HCT116 (cell line): ENCODE data around the gene DNAJC18. TPM values are rescaled to one million over a fixed set of nuclear protein-coding genes. Genes with fewer than 3 reads are reported as not detected.

Source experiments
- ATAC-seq: fragments of 200-7000 bp; cut with Tn5 transposase; 2 replicates; pipeline ENCODE4 v1.9.1; 2020; ENCODE audit warnings: mild to moderate bottlenecking, moderate library complexity
- BruUV-seq: library from RNA; stranded (reverse); fragments of 400-500 nt; replicated peaks from 2 replicates; lab custom pipeline; 2021; lab: Mats Ljungman, UMichigan
- CTCF ChIA-PET: fragments of 300-600 bp; sonication (Branson Sonifier 250); formaldehyde crosslinking; loops from one replicate; lab custom pipeline; 2021; ENCODE audit warnings: antibody characterized with exemption; lab: Charles Lee
- POLR2A ChIA-PET: fragments of 300-600, 350-600 bp; sonication (Branson Sonifier 250); formaldehyde crosslinking; loops from one replicate; lab custom pipeline; 2021; ENCODE audit warnings: antibody characterized with exemption; lab: Charles Lee
- RAD21 ChIA-PET, 2 experiments: fragments of 300-600 bp; sonication (Branson Sonifier 250); formaldehyde crosslinking; loops; one replicate each; lab custom pipeline; 2023; ENCODE audit warnings: low total read pairs in 2 of 2; ENCODE audit not compliant: uncharacterized antibody in 2 of 2, unreplicated experiment in 2 of 2, low non-redundant PET in 1 of 2; lab: Charles Lee
- DNase-seq: peaks from one replicate; pipeline ENCODE4 v3.0.0-alpha.2; 2010; ENCODE audit warnings: low read depth, low spot score
- H2AFZ ChIP-seq: fragments of 200-600 bp; shearing (Covaris generic), sonication (generic); 2 replicates; pipeline ENCODE4 v1.6.1; 2017; ENCODE audit warnings: low read depth, mixed run types, mixed read lengths, antibody characterized with exemption, low read length; ENCODE audit not compliant: poor library complexity, severe bottlenecking
- H3K27ac ChIP-seq: 2 replicates; pipeline ENCODE4 v1.5.1; 2012; ENCODE audit warnings: low read depth, low read length
- H3K27me3 ChIP-seq: fragments of 200-600 bp; sonication (generic); 2 replicates; pipeline ENCODE4 v1.6.1; 2016; ENCODE audit warnings: mixed run types, low read length, mixed read lengths; ENCODE audit not compliant: insufficient read depth
- H3K36me3 ChIP-seq, 2 experiments: fragments of 200-500 bp in 1 of 2; fragments of 200-600 bp in 1 of 2; sonication (Bioruptor generic) in 1 of 2; sonication (generic) in 1 of 2; 2 replicates each; pipeline versions ENCODE4 v1.5.1 to v1.6.1; 2014 to 2016; ENCODE audit warnings: low read length in 2 of 2, inconsistent platforms in 1 of 2, mixed read lengths in 1 of 2, mixed run types in 1 of 2; ENCODE audit not compliant: insufficient read depth in 2 of 2, control insufficient read depth in 1 of 2
- H3K4me1 ChIP-seq, 2 experiments: fragments of 200-600 bp in 1 of 2; sonication (generic) in 1 of 2; 2 replicates each; pipeline versions ENCODE4 v1.5.1 to v1.6.1; 2012 to 2017; ENCODE audit warnings: low read length in 2 of 2, inconsistent platforms in 1 of 2, mild to moderate bottlenecking in 1 of 2, mixed read lengths in 1 of 2, mixed run types in 1 of 2, moderate library complexity in 1 of 2; ENCODE audit not compliant: insufficient read depth in 2 of 2, control insufficient read depth in 1 of 2
- H3K4me2 ChIP-seq: fragments of 200-600 bp; sonication (generic); 2 replicates; pipeline ENCODE4 v1.6.1; 2017; ENCODE audit warnings: mixed run types, low read length, mixed read lengths
- H3K4me3 ChIP-seq, 2 experiments: fragments of 200-600 bp in 1 of 2; sonication (generic) in 1 of 2; replicated peaks in 1 of 2; 2 replicates each; pipeline ENCODE4 v1.5.1; 2011 to 2016; ENCODE audit warnings: low read length in 2 of 2, control low read depth in 1 of 2, low read depth in 1 of 2, mild to moderate bottlenecking in 1 of 2, mixed read lengths in 1 of 2, mixed run types in 1 of 2
- H3K79me2 ChIP-seq: fragments of 200-600 bp; sonication (generic); 2 replicates; pipeline ENCODE4 v1.6.1; 2017; ENCODE audit warnings: mild to moderate bottlenecking, mixed run types, low read length, moderate library complexity, mixed read lengths; ENCODE audit not compliant: insufficient read depth
- H3K9ac ChIP-seq: fragments of 200-600 bp; sonication (generic); 2 replicates; pipeline ENCODE4 v1.6.1; 2016; ENCODE audit warnings: low read length, mixed read lengths
- H3K9me2 ChIP-seq: fragments of 200-600 bp; sonication (generic), shearing (Covaris generic); 2 replicates; pipeline ENCODE4 v1.6.1; 2017; ENCODE audit warnings: mixed run types, mild to moderate bottlenecking, moderate library complexity; ENCODE audit not compliant: insufficient read depth
- H3K9me3 ChIP-seq, 2 experiments: fragments of 200-500 bp in 1 of 2; fragments of 200-600 bp in 1 of 2; sonication (Bioruptor generic) in 1 of 2; sonication (generic) in 1 of 2; 2 replicates each; pipeline ENCODE4 v1.6.1; 2014 to 2017; ENCODE audit warnings: low read length in 2 of 2, mixed read lengths in 2 of 2, inconsistent platforms in 1 of 2, low read depth in 1 of 2, mild to moderate bottlenecking in 1 of 2, mixed run types in 1 of 2, moderate library complexity in 1 of 2; ENCODE audit not compliant: control insufficient read depth in 1 of 2, insufficient read depth in 1 of 2
- H4K20me1 ChIP-seq: fragments of 200-600 bp; sonication (generic), shearing (Covaris generic); 2 replicates; pipeline ENCODE4 v1.6.1; 2017; ENCODE audit warnings: mixed run types, mild to moderate bottlenecking, moderate library complexity; ENCODE audit not compliant: insufficient read depth
- CBX3 ChIP-seq: IDR thresholded peaks from 2 replicates; pipeline ENCODE4 v1.6.1; 2012; ENCODE audit warnings: low read depth
- CTCF ChIP-seq, 3 experiments: fragments of 200-600 bp in 1 of 3; sonication (generic) in 1 of 3; IDR thresholded peaks in 2 of 3; conservative IDR thresholded peaks in 1 of 3; 2 replicates each; pipeline ENCODE4 v1.5.1; 2012 to 2017; ENCODE audit warnings: low read depth in 2 of 3, low read length in 2 of 3, antibody characterized with exemption in 1 of 3, borderline replicate concordance in 1 of 3, control low read depth in 1 of 3, mild to moderate bottlenecking in 1 of 3, mixed read lengths in 1 of 3, mixed run types in 1 of 3, moderate library complexity in 1 of 3; ENCODE audit not compliant: insufficient read depth in 1 of 3
- EZH2phosphoT487 ChIP-seq: fragments of 200-600 bp; IDR thresholded peaks from 2 replicates; pipeline ENCODE4 v1.6.1; 2018; ENCODE audit warnings: antibody characterized with exemption, borderline replicate concordance
- FOSL1 ChIP-seq: IDR thresholded peaks from 2 replicates; pipeline ENCODE4 v1.6.1; 2012; ENCODE audit warnings: low read depth
- JUND ChIP-seq: IDR thresholded peaks from 2 replicates; pipeline ENCODE4 v1.6.1; 2012
- MAX ChIP-seq: IDR thresholded peaks from 2 replicates; pipeline ENCODE4 v1.6.1; 2012
- POLR2A ChIP-seq: IDR thresholded peaks from 2 replicates; pipeline ENCODE4 v1.7.0; 2011; ENCODE audit warnings: borderline replicate concordance; ENCODE audit not compliant: insufficient read depth, insufficient read length; ENCODE audit errors: extremely low read depth
- SIN3A ChIP-seq: IDR thresholded peaks from 2 replicates; pipeline ENCODE4 v1.6.1; 2012; ENCODE audit warnings: low read depth
- SRF ChIP-seq: IDR thresholded peaks from 2 replicates; pipeline ENCODE4 v1.6.1; 2012; ENCODE audit warnings: low read depth
- TCF7L2 ChIP-seq: IDR thresholded peaks from 2 replicates; pipeline ENCODE4 v1.7.0; 2011; ENCODE audit warnings: borderline replicate concordance, inconsistent platforms; ENCODE audit not compliant: insufficient read depth, insufficient read length; ENCODE audit errors: extremely low read depth
- YY1 ChIP-seq: IDR thresholded peaks from 2 replicates; pipeline ENCODE4 v1.6.1; 2011; ENCODE audit warnings: low read length, low read depth, moderate library complexity, mild to moderate bottlenecking; ENCODE audit not compliant: insufficient replicate concordance; ENCODE audit errors: extremely low read depth
- intact Hi-C: fragments of 100-400 bp; cut with micrococcal nuclease; formaldehyde crosslinking; loops from 2 replicates; pipeline ENCODE4 v1.10.0; 2022
- total RNA-seq: library from RNA; stranded (reverse); gene quantifications from one replicate; pipeline ENCODE4 v1.2.1, GENCODE V29; 2021; ENCODE audit not compliant: unreplicated experiment

The DNAJC18 gene
- total RNA-seq, 1 experiment from 2014 or later: 5.7 TPM

DNA sequence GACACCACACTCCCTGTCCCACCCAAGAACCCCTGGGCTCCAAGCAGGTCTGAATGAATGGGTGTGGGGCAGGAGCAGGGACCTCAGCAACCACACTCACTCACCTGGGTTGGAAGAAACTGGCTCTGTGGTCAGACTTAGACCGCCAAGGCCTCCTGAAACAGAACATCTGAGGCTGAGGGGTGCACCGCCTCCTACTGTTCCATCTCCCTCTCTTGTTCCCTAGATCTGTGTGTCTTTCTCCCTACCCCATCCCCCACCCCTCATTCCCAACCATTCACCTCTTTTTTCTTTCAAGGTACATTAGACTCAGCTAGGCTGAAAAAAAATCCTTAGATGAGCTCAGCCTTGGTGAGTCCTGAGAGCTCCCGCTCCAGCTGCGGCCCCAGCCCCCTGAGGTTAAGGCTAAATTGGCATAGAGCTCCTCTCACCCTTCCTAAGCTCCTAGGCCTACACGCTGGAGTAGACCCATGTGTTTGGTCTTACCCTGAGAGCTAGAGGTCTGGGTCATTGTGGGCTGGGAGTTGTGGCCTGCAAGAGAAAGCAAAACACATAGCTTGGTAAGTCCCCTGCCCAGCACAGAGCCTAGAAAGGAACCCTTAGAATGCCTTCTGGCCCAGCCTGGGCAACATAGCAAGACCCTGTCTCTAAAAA, 18.5 kb upstream of the DNAJC18 start:
- TF ChIP-seq SIN3A: no peak
- TF ChIP-seq MAX: no peak
- no peak for TF ChIP-seq SRF
- TF ChIP-seq TCF7L2: no peak
- TF ChIP-seq JUND: no peak
- no peak for TF ChIP-seq YY1
- TF ChIP-seq EZH2phosphoT487: no peak
- TF ChIP-seq FOSL1: no peak
- no peak for TF ChIP-seq CBX3
- TF ChIP-seq POLR2A: no peak
- TF ChIP-seq CTCF (IDR thresholded peaks at IDR 0.05 in 2 of 3, conservative IDR thresholded peaks at IDR 0.05 in 1 of 3; ENCODE audit: borderline replicate concordance in 1 of 3, insufficient read depth in 1 of 3, low read depth in 2 of 3, low read length in 2 of 3): no peak
- TF ChIP-seq, all 23 proteins: peak for 0
- ChIA-PET POLR2A (no interaction called here), CTCF (interaction anchor here (0.7 kb wide), 1 partner anchor 56 kb away, joined by 3 read pairs; no protein-coding TSS in a partner anchor), RAD21 (no interaction called here)
- H3K4me1 ChIP-seq: peaks cover 0 to 7% of the 10 kb centered on the region in 2 experiments; a peak in 1 of 4 replicates
- intact Hi-C loops: no loop called here
- no peaks in the 10 kb centered on the region for H3K9me2 ChIP-seq
- H4K20me1 ChIP-seq: no peaks in the 10 kb centered on the region
- no peak overlapping the region for H2AFZ ChIP-seq
- H3K79me2 ChIP-seq: no peaks in the 10 kb centered on the region
- BruUV-seq: no TSS peak
- H3K4me3 ChIP-seq: no peak overlapping the region
- H3K27ac ChIP-seq: no peak overlapping the region
- DNase-seq: no peak
- ATAC-seq: no peak
- no peaks in the 10 kb centered on the region for H3K9me3 ChIP-seq
- H3K9ac ChIP-seq: no peak overlapping the region
- no peak overlapping the region for H3K4me2 ChIP-seq
- H3K27me3 ChIP-seq: no peaks in the 10 kb centered on the region
- no peaks in the 10 kb centered on the region for H3K36me3 ChIP-seq
